Vagina (tissue), 2 donors: ENCODE measurements around the gene LEKR1.
"Not testable (repeated sequence)": the region's sequence is repeated elsewhere in the genome, so short reads cannot be mapped to it uniquely, and the experiment has no call there.

Experiments
- CTCF ChIP-seq, 3 experiments: fragments of 450-650 bp in 2 of 3; fragments of 200-600 bp in 1 of 3; sonication (generic) in 1 of 3; IDR thresholded peaks; one replicate each; pipeline ENCODE4 v1.5.1; 2017 to 2019; ENCODE audit warnings: antibody characterized with exemption in 3 of 3, mild to moderate bottlenecking in 2 of 3, moderate library complexity in 2 of 3
- POLR2A ChIP-seq, 2 donors: fragments of 450-650 bp; IDR thresholded peaks; one replicate each; pipeline ENCODE4 v1.6.1; 2017; ENCODE audit warnings: antibody characterized with exemption in 2 of 2, mild to moderate bottlenecking in 2 of 2, moderate library complexity in 2 of 2

- TF ChIP-seq CTCF, POLR2A (IDR thresholded peaks at IDR 0.05): not testable (repeated sequence)
Observed at GRCh38 chr3:156897851-156898250, 71.7 kb downstream of the LEKR1 start.
